ENCODE data around the gene KCTD17. TPM values are rescaled to one million over a fixed set of nuclear protein-coding genes. Genes with fewer than 3 reads are reported as not detected.

The KCTD17 gene
- polyA plus RNA-seq, 3 donors = 8.4 to 40.0 (median 9.0) TPM

DNA sequence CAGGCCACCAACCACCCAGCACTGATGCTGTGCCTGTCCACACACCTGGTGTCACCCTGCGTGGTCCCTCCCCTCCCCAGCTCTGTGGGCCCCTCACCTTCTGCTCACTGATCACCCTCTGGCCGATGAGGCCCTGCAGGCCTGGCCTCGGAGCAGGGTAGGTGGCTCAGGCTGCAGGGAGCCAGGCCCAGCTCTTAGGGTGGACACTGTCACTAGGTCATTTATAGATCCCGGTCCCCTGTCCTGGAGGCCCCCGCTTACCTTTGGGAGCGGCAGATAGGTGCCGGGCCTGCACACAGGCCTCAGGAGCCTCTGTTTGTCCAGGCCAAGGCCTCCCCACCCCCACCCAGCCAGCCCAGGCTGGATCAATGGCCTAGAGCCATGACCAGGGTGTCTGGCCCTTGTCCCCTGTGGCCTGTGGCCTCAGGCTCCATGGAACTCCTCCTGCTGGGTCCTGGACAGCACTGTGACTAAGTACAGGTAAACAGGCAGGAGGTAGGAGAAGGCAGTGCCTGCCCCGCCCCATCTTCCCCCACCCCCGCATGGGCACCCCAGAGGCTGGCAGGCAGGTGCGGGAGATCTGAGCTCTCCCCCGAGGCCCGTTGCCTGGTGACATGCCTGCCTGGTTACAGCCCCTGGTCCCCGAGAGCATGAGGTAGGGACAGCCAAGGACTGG, 57.8 kb downstream of the KCTD17 start, which contains the start of gene TMPRSS6:
Gene TMPRSS6, minus strand, starts transcription at position 472 of the 676 bp plus-strand sequence. CDS start 6,296 bp downstream, outside the sequence.
- WGBS (ENCODE audit: insufficient coverage) = 84% methylated on average over 9 of the region's 13 CpGs
- Mint-ChIP-seq H3K4me1 (no peaks in the 10 kb centered on the region), H3K27ac (no peak within 1 kb of the TSS)

DNA sequence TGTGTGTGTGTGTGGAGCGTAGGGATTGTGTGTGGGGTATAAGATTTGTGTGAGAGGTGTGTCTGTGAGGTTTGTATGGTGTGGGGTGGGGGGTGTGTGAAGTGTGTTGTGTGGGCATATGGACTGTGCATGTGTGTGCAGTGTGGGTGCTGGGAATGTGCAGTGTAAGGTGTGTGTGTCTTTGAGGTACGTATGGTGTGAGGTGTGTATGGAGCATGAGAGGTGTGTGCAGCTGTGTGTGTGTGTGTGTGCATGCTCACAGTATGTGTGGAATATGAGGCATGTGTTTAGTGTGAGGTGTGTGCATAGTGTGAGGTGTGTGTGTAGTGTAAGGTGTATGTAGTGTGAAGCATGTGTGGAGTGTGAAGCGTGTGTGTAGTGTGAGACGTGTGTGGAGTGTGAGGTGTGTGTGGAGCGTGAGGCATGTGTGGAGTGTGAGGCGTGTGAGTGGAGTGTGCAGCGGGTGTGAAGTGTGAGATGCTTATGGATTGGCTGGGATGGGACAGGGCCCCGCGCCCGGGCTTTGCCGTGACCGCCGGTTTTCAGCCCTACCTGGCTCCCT, 59.7 kb downstream of the KCTD17 start:
- Mint-ChIP-seq H3K36me3 (no peaks in the 10 kb centered on the region), H3K4me1 (no peaks in the 10 kb centered on the region), H3K27me3 (ENCODE audit: low read depth in 3 of 3) (peaks cover 5 to 8% (median 7%) of the 10 kb centered on the region in 3 donors), H3K27ac (no peak overlapping the region), H3K9me3 (no peaks in the 10 kb centered on the region), H3K4me3 (no peak overlapping the region)
- WGBS (ENCODE audit: insufficient coverage) = over 99% methylated on average over 13 of the region's 13 CpGs
- Histone ChIP-seq H3K9ac (ENCODE audit: insufficient read depth, low read length, poor library complexity, severe bottlenecking) (no peak overlapping the region), H3K36me3 (replicated peaks in 1 of 2; ENCODE audit: control insufficient read depth in 1 of 2, insufficient read depth in 2 of 2, low read length in 2 of 2) (no peaks in the 10 kb centered on the region), H3K4me2 (replicated peaks; ENCODE audit: extremely low read depth, low read length, poor library complexity, severe bottlenecking) (no peak overlapping the region), H3K27ac (ENCODE audit: low read depth in 1 of 2, low read length in 2 of 2) (no peak overlapping the region), H3K9me3 (replicated peaks in 1 of 2; ENCODE audit: control insufficient read depth in 1 of 2, insufficient read depth in 1 of 2, low read length in 2 of 2) (no peaks in the 10 kb centered on the region), H3K4me3 (replicated peaks in 1 of 3; ENCODE audit: low read depth in 2 of 3, low read length in 3 of 3) (no peak overlapping the region), H3K79me2 (ENCODE audit: insufficient read depth, low read length) (no peaks in the 10 kb centered on the region), H4K20me1 (ENCODE audit: insufficient read depth, low read length) (no peaks in the 10 kb centered on the region), H2AFZ (ENCODE audit: insufficient read depth, low read depth, low read length, poor library complexity, severe bottlenecking) (no peak overlapping the region), H3K27me3 (ENCODE audit: control insufficient read depth in 2 of 2, insufficient read depth in 2 of 2, low read length in 2 of 2) (no peaks in the 10 kb centered on the region), H3K4me1 (ENCODE audit: control insufficient read depth in 1 of 2, insufficient read depth in 2 of 2, low read length in 2 of 2) (no peaks in the 10 kb centered on the region)
- intact Hi-C loops (cut with micrococcal nuclease) = no loop called here
- DNase-seq = no peak
- TF ChIP-seq, protein P1, sequence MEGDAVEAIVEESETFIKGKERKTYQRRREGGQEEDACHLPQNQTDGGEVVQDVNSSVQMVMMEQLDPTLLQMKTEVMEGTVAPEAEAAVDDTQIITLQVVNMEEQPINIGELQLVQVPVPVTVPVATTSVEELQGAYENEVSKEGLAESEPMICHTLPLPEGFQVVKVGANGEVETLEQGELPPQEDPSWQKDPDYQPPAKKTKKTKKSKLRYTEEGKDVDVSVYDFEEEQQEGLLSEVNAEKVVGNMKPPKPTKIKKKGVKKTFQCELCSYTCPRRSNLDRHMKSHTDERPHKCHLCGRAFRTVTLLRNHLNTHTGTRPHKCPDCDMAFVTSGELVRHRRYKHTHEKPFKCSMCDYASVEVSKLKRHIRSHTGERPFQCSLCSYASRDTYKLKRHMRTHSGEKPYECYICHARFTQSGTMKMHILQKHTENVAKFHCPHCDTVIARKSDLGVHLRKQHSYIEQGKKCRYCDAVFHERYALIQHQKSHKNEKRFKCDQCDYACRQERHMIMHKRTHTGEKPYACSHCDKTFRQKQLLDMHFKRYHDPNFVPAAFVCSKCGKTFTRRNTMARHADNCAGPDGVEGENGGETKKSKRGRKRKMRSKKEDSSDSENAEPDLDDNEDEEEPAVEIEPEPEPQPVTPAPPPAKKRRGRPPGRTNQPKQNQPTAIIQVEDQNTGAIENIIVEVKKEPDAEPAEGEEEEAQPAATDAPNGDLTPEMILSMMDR (IDR thresholded peaks at IDR 0.05) = no peak

More for the DNA sequence above, 57.8 kb downstream of the KCTD17 start, which contains the start of gene TMPRSS6:
- H3K79me2 ChIP-seq (ENCODE audit: insufficient read depth, low read length) = no peaks in the 10 kb centered on the region
- TF ChIP-seq, protein P1 (IDR thresholded peaks at IDR 0.05) = no peak
- H3K4me3 ChIP-seq (replicated peaks in 1 of 3; ENCODE audit: low read depth in 2 of 3, low read length in 3 of 3) = no peak within 1 kb of the TSS
- no peaks in the 10 kb centered on the region for H3K27me3 ChIP-seq (ENCODE audit: control insufficient read depth in 2 of 2, insufficient read depth in 2 of 2, low read length in 2 of 2)
- H4K20me1 ChIP-seq (ENCODE audit: insufficient read depth, low read length) = no peaks in the 10 kb centered on the region
- no peak within 1 kb of the TSS for H2AFZ ChIP-seq (ENCODE audit: insufficient read depth, low read depth, low read length, poor library complexity, severe bottlenecking)
- DNase-seq = no peak
- intact Hi-C loops (cut with micrococcal nuclease) = no loop called here
- Mint-ChIP-seq H3K27me3 (ENCODE audit: low read depth in 3 of 3) (peaks cover 2 to 7% (median 4%) of the 10 kb centered on the region in 3 donors), H3K9me3 (no peaks in the 10 kb centered on the region), H3K36me3 (no peaks in the 10 kb centered on the region), H3K4me3 (no peak within 1 kb of the TSS)
- H3K4me2 ChIP-seq (replicated peaks; ENCODE audit: extremely low read depth, low read length, poor library complexity, severe bottlenecking) = no peak within 1 kb of the TSS
- no peaks in the 10 kb centered on the region for H3K9me3 ChIP-seq (replicated peaks in 1 of 2; ENCODE audit: control insufficient read depth in 1 of 2, insufficient read depth in 1 of 2, low read length in 2 of 2)
- H3K27ac ChIP-seq (ENCODE audit: low read depth in 1 of 2, low read length in 2 of 2) = no peak within 1 kb of the TSS
- H3K4me1 ChIP-seq (ENCODE audit: control insufficient read depth in 1 of 2, insufficient read depth in 2 of 2, low read length in 2 of 2) = no peaks in the 10 kb centered on the region
- H3K9ac ChIP-seq (ENCODE audit: insufficient read depth, low read length, poor library complexity, severe bottlenecking) = no peak within 1 kb of the TSS
- H3K36me3 ChIP-seq (replicated peaks in 1 of 2; ENCODE audit: control insufficient read depth in 1 of 2, insufficient read depth in 2 of 2, low read length in 2 of 2) = no peaks in the 10 kb centered on the region
